WTC11 (cell line): ENCODE data around the gene KCNQ2. TPM values are rescaled to one million over a fixed set of nuclear protein-coding genes. Genes with fewer than 3 reads are reported as not detected.

ENCODE experiments used
- ATAC-seq: fragments of 200-7000 bp; cut with Tn5 transposase; 2 replicates; pipeline ENCODE4 v1.10.0; 2021; ENCODE audit warnings: mild to moderate bottlenecking, moderate library complexity
- CTCF ChIA-PET: fragments of 300-600 bp; sonication (Branson Sonifier 250); formaldehyde crosslinking; loops from one replicate; lab custom pipeline; 2021; ENCODE audit warnings: antibody characterized with exemption; lab: Charles Lee
- POLR2A ChIA-PET: fragments of 350-600 bp; sonication (Branson Sonifier 250); formaldehyde crosslinking; loops from one replicate; lab custom pipeline; 2021; ENCODE audit warnings: antibody characterized with exemption; lab: Charles Lee
- DNase-seq: peaks from one replicate; pipeline ENCODE4 v3.0.0; 2021; ENCODE audit warnings: low spot score
- H3K27ac Mint-ChIP-seq: 2 replicates; pipeline ENCODE4 v1.8.0; 2021; ENCODE audit warnings: mixed read lengths
- H3K27me3 Mint-ChIP-seq: 2 replicates; pipeline ENCODE4 v1.8.0; 2021; ENCODE audit warnings: low read depth, mild to moderate bottlenecking, moderate library complexity, mixed read lengths
- H3K36me3 Mint-ChIP-seq: 2 replicates; pipeline ENCODE4 v1.8.0; 2021; ENCODE audit warnings: mixed read lengths
- H3K4me1 Mint-ChIP-seq: 2 replicates; pipeline ENCODE4 v1.8.0; 2022; ENCODE audit warnings: mixed read lengths
- H3K4me3 Mint-ChIP-seq: 2 replicates; pipeline ENCODE4 v1.8.0; 2021; ENCODE audit warnings: mild to moderate bottlenecking, moderate library complexity, mixed read lengths
- H3K9me3 Mint-ChIP-seq: 2 replicates; pipeline ENCODE4 v1.8.0; 2021; ENCODE audit warnings: mixed read lengths
- ATF6 ChIP-seq: sonication (generic); formaldehyde crosslinking; IDR thresholded peaks from 2 replicates; pipeline ENCODE4 v1.8.1; 2023; ENCODE audit warnings: mild to moderate bottlenecking, missing genetic modification reagents
- CTCF ChIP-seq: fragments of 200-600 bp; IDR thresholded peaks from 2 replicates; pipeline ENCODE4 v1.8.0; 2022; ENCODE audit warnings: antibody characterized with exemption
- EMX1 ChIP-seq: fragments of 250-450 bp; sonication (Bioruptor Pico); IDR thresholded peaks from 2 replicates; pipeline ENCODE4 v1.8.0; 2021; ENCODE audit warnings: mild to moderate bottlenecking
- JUN ChIP-seq: sonication (generic); formaldehyde crosslinking; IDR thresholded peaks from 2 replicates; pipeline ENCODE4 v1.8.0; 2023; ENCODE audit warnings: mild to moderate bottlenecking, missing genetic modification reagents
- NFE2L1 ChIP-seq: sonication (generic); formaldehyde crosslinking; IDR thresholded peaks from 2 replicates; pipeline ENCODE4 v1.8.1; 2023; ENCODE audit warnings: missing genetic modification reagents
- NFYB ChIP-seq: sonication (generic); formaldehyde crosslinking; conservative IDR thresholded peaks from 2 replicates; pipeline ENCODE4 v1.8.0; 2022; ENCODE audit warnings: low read depth, missing genetic modification reagents
- NR1H2 ChIP-seq: sonication (generic); formaldehyde crosslinking; IDR thresholded peaks from 2 replicates; pipeline ENCODE4 v1.9.0; 2021; ENCODE audit warnings: mild to moderate bottlenecking, moderate library complexity, missing genetic modification reagents
- NR3C1 ChIP-seq: sonication (generic); formaldehyde crosslinking; conservative IDR thresholded peaks from 2 replicates; pipeline ENCODE4 v1.8.1; 2023; ENCODE audit warnings: low read depth, mild to moderate bottlenecking, missing genetic modification reagents
- PRRX2 ChIP-seq: fragments of 250-450 bp; sonication (Bioruptor Pico); IDR thresholded peaks from 2 replicates; pipeline ENCODE4 v1.8.0; 2021; ENCODE audit warnings: mild to moderate bottlenecking
- SMAD3 ChIP-seq: sonication (generic); formaldehyde crosslinking; IDR thresholded peaks from 2 replicates; pipeline ENCODE4 v1.8.0; 2022; ENCODE audit warnings: missing genetic modification reagents, mild to moderate bottlenecking, borderline replicate concordance
- SP1 ChIP-seq: sonication (generic); formaldehyde crosslinking; conservative IDR thresholded peaks from 2 replicates; pipeline ENCODE4 v1.8.1; 2022; ENCODE audit warnings: missing genetic modification reagents
- STAT6 ChIP-seq: sonication (generic); formaldehyde crosslinking; conservative IDR thresholded peaks from 2 replicates; pipeline ENCODE4 v1.8.1; 2023; ENCODE audit warnings: mild to moderate bottlenecking, low read depth, missing genetic modification reagents, moderate library complexity
- ZBTB21 ChIP-seq: sonication (generic); formaldehyde crosslinking; IDR thresholded peaks from 2 replicates; pipeline ENCODE4 v1.8.1; 2023; ENCODE audit warnings: mild to moderate bottlenecking, missing genetic modification reagents, borderline replicate concordance
- ZNF219 ChIP-seq: sonication (generic); formaldehyde crosslinking; IDR thresholded peaks from 2 replicates; pipeline ENCODE4 v1.8.0; 2023; ENCODE audit warnings: missing genetic modification reagents, mild to moderate bottlenecking, borderline replicate concordance
- ZNF263 ChIP-seq: sonication (generic); formaldehyde crosslinking; IDR thresholded peaks from 2 replicates; pipeline ENCODE4 v1.8.1; 2022; ENCODE audit warnings: low read depth, mild to moderate bottlenecking, moderate library complexity, missing genetic modification reagents
- ZNF317 ChIP-seq: sonication (generic); formaldehyde crosslinking; IDR thresholded peaks from 2 replicates; pipeline ENCODE4 v1.8.1; 2023; ENCODE audit warnings: low read depth, mild to moderate bottlenecking, moderate library complexity, missing genetic modification reagents, borderline replicate concordance
- ZNF423 ChIP-seq: fragments of 250-450 bp; sonication (Bioruptor Pico); IDR thresholded peaks from 2 replicates; pipeline ENCODE4 v2.1.2; 2022; ENCODE audit warnings: mild to moderate bottlenecking, moderate library complexity
- total RNA-seq: library from RNA; stranded (reverse); gene quantifications from 3 replicates; pipeline ENCODE4 v1.2.3, GENCODE V29; 2021
- TF ChIP-seq, protein P1 (sequence below): sonication (generic); formaldehyde crosslinking; IDR thresholded peaks from 2 replicates; pipeline ENCODE4 v1.8.1; 2023; ENCODE audit warnings: mild to moderate bottlenecking, moderate library complexity, missing genetic modification reagents
- TF ChIP-seq, protein P2 (sequence below): fragments of 250-450 bp; sonication (Bioruptor Pico); IDR thresholded peaks from 2 replicates; pipeline ENCODE4 v1.8.0; 2021; ENCODE audit warnings: mild to moderate bottlenecking
- TF ChIP-seq, protein P3 (sequence below): sonication (generic); formaldehyde crosslinking; conservative IDR thresholded peaks from 2 replicates; pipeline ENCODE4 v1.8.1; 2022; ENCODE audit warnings: mild to moderate bottlenecking, missing genetic modification reagents

The KCNQ2 gene
- total RNA-seq, 1 experiment from 2014 or later, result 99.8 TPM

- H3K36me3 Mint-ChIP-seq, result no peaks in the 10 kb centered on the region
- POLR2A ChIA-PET, result interaction anchor here (0.8 kb wide), 1 partner anchor 33 kb away, joined by 3 read pairs; no protein-coding TSS in a partner anchor
Measured at GRCh38 chr20:63360850-63361518, 111.5 kb downstream of the KCNQ2 start, which contains the start of gene CHRNA4. Gene CHRNA4, minus strand, starts transcription at chr20:63361349. Its CDS starts 184 bp downstream, at chr20:63361165.

DNA sequence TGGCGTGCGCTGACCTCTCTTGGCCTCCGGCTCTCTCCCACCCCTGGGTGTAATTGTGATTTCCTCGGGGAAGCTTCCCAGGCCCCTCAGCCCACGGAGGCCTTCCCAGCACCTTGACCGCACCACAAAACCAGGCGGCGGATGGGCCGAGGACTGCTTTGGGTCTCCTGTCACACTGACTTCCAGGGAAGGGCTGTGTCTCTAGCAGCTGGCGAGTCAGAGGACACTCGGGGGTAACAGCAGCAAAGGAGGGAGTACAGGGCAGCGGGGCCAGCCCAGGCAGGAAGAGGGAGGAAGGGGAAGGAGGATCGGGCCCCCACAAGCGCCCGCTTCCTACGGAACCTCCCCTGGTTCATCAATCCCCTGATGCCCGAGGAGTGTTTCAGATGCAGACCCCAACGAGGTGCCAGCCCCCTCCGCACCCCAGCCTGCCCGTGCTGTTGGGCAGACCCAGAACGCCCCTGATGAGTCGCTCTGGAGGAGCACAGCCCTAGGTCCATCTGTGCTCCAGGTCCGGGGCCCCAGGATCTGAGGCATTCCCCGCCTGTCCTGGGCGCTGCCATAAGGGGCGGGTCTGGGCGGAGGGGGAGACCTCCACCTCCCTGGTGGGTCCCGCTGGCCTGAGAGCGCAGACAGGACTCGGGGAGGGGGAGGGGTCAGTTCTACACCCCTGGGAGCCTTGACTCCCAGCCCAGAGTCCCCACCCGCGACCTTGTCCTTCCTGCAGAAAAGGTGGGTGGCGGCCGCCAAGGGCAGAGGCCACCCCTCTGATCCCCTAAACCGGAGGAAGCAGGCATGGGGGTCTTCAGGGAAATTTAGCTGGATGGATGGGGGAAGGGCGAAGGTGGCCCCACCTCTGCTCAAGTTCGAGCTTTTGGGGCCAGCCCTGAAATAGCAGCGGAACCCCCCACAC, 112.3 kb downstream of the KCNQ2 start:
- Mint-ChIP-seq H3K4me3 (peak overlapping the region; percentile 60), H3K36me3 (no peaks in the 10 kb centered on the region), H3K27ac (no peak overlapping the region), H3K9me3 (no peaks in the 10 kb centered on the region), H3K4me1 (peaks cover 11% of the 10 kb centered on the region), H3K27me3 (peaks cover 12% of the 10 kb centered on the region)
- DNase-seq (no peak), ATAC-seq (peak; percentile 14)
- ChIA-PET POLR2A (interaction anchor here (0.8 kb wide), 1 partner anchor 34 kb away, joined by 3 read pairs; no protein-coding TSS in a partner anchor), CTCF (interaction anchor here (0.7 to 4.3 kb wide), 11 partner anchors 8 to 188 kb away, joined by 3 to 68 read pairs (median 13); no protein-coding TSS in a partner anchor)
- no peak for TF ChIP-seq NFYB (CRISPR knock-in tag)
- no peak for TF ChIP-seq CTCF
- no peak for TF ChIP-seq NR3C1 (CRISPR knock-in tag)
- TF ChIP-seq NFE2L1, result no peak
- no peak for TF ChIP-seq EMX1 (CRISPR knock-in tag)
- TF ChIP-seq, protein P1, sequence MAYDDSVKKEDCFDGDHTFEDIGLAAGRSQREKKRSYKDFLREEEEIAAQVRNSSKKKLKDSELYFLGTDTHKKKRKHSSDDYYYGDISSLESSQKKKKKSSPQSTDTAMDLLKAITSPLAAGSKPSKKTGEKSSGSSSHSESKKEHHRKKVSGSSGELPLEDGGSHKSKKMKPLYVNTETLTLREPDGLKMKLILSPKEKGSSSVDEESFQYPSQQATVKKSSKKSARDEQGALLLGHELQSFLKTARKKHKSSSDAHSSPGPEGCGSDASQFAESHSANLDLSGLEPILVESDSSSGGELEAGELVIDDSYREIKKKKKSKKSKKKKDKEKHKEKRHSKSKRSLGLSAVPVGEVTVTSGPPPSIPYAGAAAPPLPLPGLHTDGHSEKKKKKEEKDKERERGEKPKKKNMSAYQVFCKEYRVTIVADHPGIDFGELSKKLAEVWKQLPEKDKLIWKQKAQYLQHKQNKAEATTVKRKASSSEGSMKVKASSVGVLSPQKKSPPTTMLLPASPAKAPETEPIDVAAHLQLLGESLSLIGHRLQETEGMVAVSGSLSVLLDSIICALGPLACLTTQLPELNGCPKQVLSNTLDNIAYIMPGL (CRISPR knock-in tag), result no peak
- no peak for TF ChIP-seq NR1H2 (CRISPR knock-in tag)
- TF ChIP-seq STAT6, result no peak
- TF ChIP-seq, protein P2, sequence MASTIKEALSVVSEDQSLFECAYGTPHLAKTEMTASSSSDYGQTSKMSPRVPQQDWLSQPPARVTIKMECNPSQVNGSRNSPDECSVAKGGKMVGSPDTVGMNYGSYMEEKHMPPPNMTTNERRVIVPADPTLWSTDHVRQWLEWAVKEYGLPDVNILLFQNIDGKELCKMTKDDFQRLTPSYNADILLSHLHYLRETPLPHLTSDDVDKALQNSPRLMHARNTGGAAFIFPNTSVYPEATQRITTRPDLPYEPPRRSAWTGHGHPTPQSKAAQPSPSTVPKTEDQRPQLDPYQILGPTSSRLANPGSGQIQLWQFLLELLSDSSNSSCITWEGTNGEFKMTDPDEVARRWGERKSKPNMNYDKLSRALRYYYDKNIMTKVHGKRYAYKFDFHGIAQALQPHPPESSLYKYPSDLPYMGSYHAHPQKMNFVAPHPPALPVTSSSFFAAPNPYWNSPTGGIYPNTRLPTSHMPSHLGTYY (CRISPR knock-in tag), result no peak
- no peak for TF ChIP-seq ATF6 (CRISPR knock-in tag)
- no peak for TF ChIP-seq JUN
- no peak for TF ChIP-seq ZNF219
- TF ChIP-seq ZNF423, result no peak
- TF ChIP-seq ZBTB21 (CRISPR knock-in tag), result no peak
- no peak for TF ChIP-seq SMAD3 (CRISPR knock-in tag)
- no peak for TF ChIP-seq PRRX2 (CRISPR knock-in tag)

More at GRCh38 chr20:63360850-63361518, 111.5 kb downstream of the KCNQ2 start, which contains the start of gene CHRNA4:
- ATAC-seq, result peak; percentile 41
- H3K4me3 Mint-ChIP-seq, result peak within 1 kb of the TSS; percentile 60
- CTCF ChIA-PET, result interaction anchor here (1.2 to 4.3 kb wide), 9 partner anchors 9 to 188 kb away, joined by 3 to 68 read pairs (median 13); no protein-coding TSS in a partner anchor
- H3K4me1 Mint-ChIP-seq, result peaks cover 11% of the 10 kb centered on the region
- H3K27ac Mint-ChIP-seq, result no peak within 1 kb of the TSS
- peak; percentile 49 for DNase-seq
- peaks cover 12% of the 10 kb centered on the region for H3K27me3 Mint-ChIP-seq
- H3K9me3 Mint-ChIP-seq, result no peaks in the 10 kb centered on the region
- TF ChIP-seq ZNF317 (CRISPR knock-in tag) (peak; percentile 11; the same call in 1 of the 2 replicates), ZNF263 (peak; percentile 64), SP1 (no peak)
- TF ChIP-seq, protein P3, sequence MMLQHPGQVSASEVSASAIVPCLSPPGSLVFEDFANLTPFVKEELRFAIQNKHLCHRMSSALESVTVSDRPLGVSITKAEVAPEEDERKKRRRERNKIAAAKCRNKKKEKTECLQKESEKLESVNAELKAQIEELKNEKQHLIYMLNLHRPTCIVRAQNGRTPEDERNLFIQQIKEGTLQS (CRISPR knock-in tag), result no peak
